Central memory CD8-positive, alpha-beta T cell (primary cell): ENCODE data around the gene MID1.

Experiments
- ATAC-seq: fragments of 150-1000 bp; cut with Tn5 transposase; replicated peaks from 2 replicates; pipeline ENCODE4 v1.10.0; 2022; ENCODE audit warnings: mild to moderate bottlenecking, moderate FRiP score, moderate number of reproducible peaks; ENCODE audit not compliant: poor library complexity, severe bottlenecking; ENCODE audit errors: extremely low read depth
- DNase-seq, 2 donors: peaks; one replicate each; pipeline ENCODE4 v3.0.0; 2021; ENCODE audit warnings: low spot score in 2 of 2
- H3K27ac Mint-ChIP-seq: one replicate; pipeline ENCODE4 v1.8.0; 2022; ENCODE audit warnings: low read depth, mild to moderate bottlenecking, moderate library complexity, mixed read lengths
- H3K27me3 Mint-ChIP-seq: one replicate; pipeline ENCODE4 v1.8.0; 2022; ENCODE audit warnings: mixed read lengths
- H3K36me3 Mint-ChIP-seq: one replicate; pipeline ENCODE4 v1.8.0; 2022; ENCODE audit warnings: mild to moderate bottlenecking, moderate library complexity, mixed read lengths; ENCODE audit not compliant: insufficient read depth
- H3K4me1 Mint-ChIP-seq: one replicate; pipeline ENCODE4 v1.8.0; 2022; ENCODE audit warnings: mixed read lengths
- H3K4me3 Mint-ChIP-seq: one replicate; pipeline ENCODE4 v1.8.0; 2022; ENCODE audit warnings: mild to moderate bottlenecking, moderate library complexity, mixed read lengths
- H3K9me3 Mint-ChIP-seq: one replicate; pipeline ENCODE4 v1.8.0; 2022; ENCODE audit warnings: mixed read lengths

MID1 gene

GRCh38 chrX:10512258-10512657 lies 108.1 kb downstream of the MID1 start:
- H3K4me1 Mint-ChIP-seq, result no peaks in the 10 kb centered on the region
- no peak for DNase-seq
- H3K4me3 Mint-ChIP-seq, result no peak overlapping the region
- no peaks in the 10 kb centered on the region for H3K36me3 Mint-ChIP-seq
- H3K9me3 Mint-ChIP-seq, result peaks cover 5% of the 10 kb centered on the region
- no peak overlapping the region for H3K27ac Mint-ChIP-seq
- ATAC-seq, result no peak
- H3K27me3 Mint-ChIP-seq, result no peaks in the 10 kb centered on the region

GRCh38 chrX:10509397-10509796 lies 111.0 kb downstream of the MID1 start:
- no peak for ATAC-seq
- DNase-seq, result no peak
- no peaks in the 10 kb centered on the region for H3K36me3 Mint-ChIP-seq
- H3K9me3 Mint-ChIP-seq, result peaks cover 5% of the 10 kb centered on the region
- H3K27me3 Mint-ChIP-seq, result no peaks in the 10 kb centered on the region
- no peak overlapping the region for H3K27ac Mint-ChIP-seq
- no peaks in the 10 kb centered on the region for H3K4me1 Mint-ChIP-seq
- no peak overlapping the region for H3K4me3 Mint-ChIP-seq

GRCh38 chrX:10508891-10509290 lies 111.5 kb downstream of the MID1 start:
- peaks cover 5% of the 10 kb centered on the region for H3K9me3 Mint-ChIP-seq
- no peaks in the 10 kb centered on the region for H3K27me3 Mint-ChIP-seq
- H3K4me3 Mint-ChIP-seq, result no peak overlapping the region
- no peaks in the 10 kb centered on the region for H3K36me3 Mint-ChIP-seq
- H3K4me1 Mint-ChIP-seq, result no peaks in the 10 kb centered on the region
- no peak for DNase-seq
- ATAC-seq, result no peak
- H3K27ac Mint-ChIP-seq, result no peak overlapping the region

GRCh38 chrX:10507876-10508275 lies 112.5 kb downstream of the MID1 start:
- no peaks in the 10 kb centered on the region for H3K27me3 Mint-ChIP-seq
- no peak for DNase-seq
- H3K4me1 Mint-ChIP-seq, result no peaks in the 10 kb centered on the region
- no peaks in the 10 kb centered on the region for H3K36me3 Mint-ChIP-seq
- H3K9me3 Mint-ChIP-seq, result peaks cover 5% of the 10 kb centered on the region
- no peak overlapping the region for H3K4me3 Mint-ChIP-seq
- no peak overlapping the region for H3K27ac Mint-ChIP-seq
- no peak for ATAC-seq

GRCh38 chrX:10507181-10507580 lies 113.2 kb downstream of the MID1 start:
- H3K36me3 Mint-ChIP-seq, result no peaks in the 10 kb centered on the region
- ATAC-seq (no peak), DNase-seq (no peak)

GRCh38 chrX:10506781-10507180 lies 113.6 kb downstream of the MID1 start:
- Mint-ChIP-seq H3K4me1 (no peaks in the 10 kb centered on the region), H3K27me3 (no peaks in the 10 kb centered on the region), H3K36me3 (no peaks in the 10 kb centered on the region), H3K27ac (no peak overlapping the region), H3K9me3 (peaks cover 5% of the 10 kb centered on the region), H3K4me3 (no peak overlapping the region)
- ATAC-seq (no peak), DNase-seq (no peak)

More at GRCh38 chrX:10507181-10507580, 113.2 kb downstream of the MID1 start:
- Mint-ChIP-seq H3K4me1 (no peaks in the 10 kb centered on the region), H3K9me3 (peaks cover 5% of the 10 kb centered on the region), H3K27me3 (no peaks in the 10 kb centered on the region), H3K27ac (no peak overlapping the region), H3K4me3 (no peak overlapping the region)

- H3K36me3 Mint-ChIP-seq, result no peaks in the 10 kb centered on the region
- H3K9me3 Mint-ChIP-seq, result peaks cover 5% of the 10 kb centered on the region
- ATAC-seq (no peak), DNase-seq (no peak)
- H3K4me1 Mint-ChIP-seq, result no peaks in the 10 kb centered on the region
- no peaks in the 10 kb centered on the region for H3K27me3 Mint-ChIP-seq
- no peak overlapping the region for H3K4me3 Mint-ChIP-seq
- H3K27ac Mint-ChIP-seq, result no peak overlapping the region
These were observed 114.7 kb downstream of the MID1 start for GRCh38 chrX:10505726-10506125.

GRCh38 chrX:10502961-10503360 lies 117.4 kb downstream of the MID1 start:
- no peak for ATAC-seq
- no peak overlapping the region for H3K4me3 Mint-ChIP-seq
- no peak overlapping the region for H3K27ac Mint-ChIP-seq
- H3K9me3 Mint-ChIP-seq, result no peaks in the 10 kb centered on the region
- H3K4me1 Mint-ChIP-seq, result no peaks in the 10 kb centered on the region
- no peaks in the 10 kb centered on the region for H3K36me3 Mint-ChIP-seq
- no peak for DNase-seq
- no peaks in the 10 kb centered on the region for H3K27me3 Mint-ChIP-seq

- ATAC-seq (no peak), DNase-seq (no peak)
- H3K27me3 Mint-ChIP-seq, result no peaks in the 10 kb centered on the region
- no peaks in the 10 kb centered on the region for H3K9me3 Mint-ChIP-seq
- no peaks in the 10 kb centered on the region for H3K36me3 Mint-ChIP-seq
- H3K27ac Mint-ChIP-seq, result no peak overlapping the region
- no peak overlapping the region for H3K4me3 Mint-ChIP-seq
- no peaks in the 10 kb centered on the region for H3K4me1 Mint-ChIP-seq
These were observed 118.8 kb downstream of the MID1 start for GRCh38 chrX:10501611-10502010.

GRCh38 chrX:10496345-10496965 lies 123.9 kb downstream of the MID1 start:
- Mint-ChIP-seq H3K27ac (no peak overlapping the region), H3K9me3 (no peaks in the 10 kb centered on the region), H3K27me3 (no peaks in the 10 kb centered on the region), H3K4me1 (no peaks in the 10 kb centered on the region), H3K36me3 (no peaks in the 10 kb centered on the region), H3K4me3 (no peak overlapping the region)
- no peak for ATAC-seq
- DNase-seq, result no peak

GRCh38 chrX:10495677-10496076 lies 124.7 kb downstream of the MID1 start:
- no peaks in the 10 kb centered on the region for H3K27me3 Mint-ChIP-seq
- H3K9me3 Mint-ChIP-seq, result no peaks in the 10 kb centered on the region

GRCh38 chrX:10492250-10492649 lies 128.1 kb downstream of the MID1 start:
- Mint-ChIP-seq H3K27me3 (no peaks in the 10 kb centered on the region), H3K4me3 (no peak overlapping the region), H3K36me3 (no peaks in the 10 kb centered on the region), H3K9me3 (no peaks in the 10 kb centered on the region), H3K27ac (no peak overlapping the region), H3K4me1 (no peaks in the 10 kb centered on the region)
- ATAC-seq, result no peak
- DNase-seq, result no peak

More at GRCh38 chrX:10495677-10496076, 124.7 kb downstream of the MID1 start:
- DNase-seq (no peak), ATAC-seq (no peak)
- no peak overlapping the region for H3K4me3 Mint-ChIP-seq
- no peak overlapping the region for H3K27ac Mint-ChIP-seq
- no peaks in the 10 kb centered on the region for H3K36me3 Mint-ChIP-seq
- H3K4me1 Mint-ChIP-seq, result no peaks in the 10 kb centered on the region

GRCh38 chrX:10486373-10486772 lies 134.0 kb downstream of the MID1 start:
- DNase-seq, result no peak
- no peaks in the 10 kb centered on the region for H3K36me3 Mint-ChIP-seq
- no peak for ATAC-seq
- no peaks in the 10 kb centered on the region for H3K27me3 Mint-ChIP-seq
- H3K27ac Mint-ChIP-seq, result no peak overlapping the region
- no peaks in the 10 kb centered on the region for H3K4me1 Mint-ChIP-seq
- H3K4me3 Mint-ChIP-seq, result no peak overlapping the region
- no peaks in the 10 kb centered on the region for H3K9me3 Mint-ChIP-seq
